GF-D8 (cell line): ENCODE data around the gene ELK4.
A peak's percentile ranks its signal among the peaks of the same experiment; 100 is the strongest.

Experiments
- DNase-seq: peaks from one replicate; lab custom pipeline; 2025; lab: John Stamatoyannopoulos, UW

Gene ELK4

DNA sequence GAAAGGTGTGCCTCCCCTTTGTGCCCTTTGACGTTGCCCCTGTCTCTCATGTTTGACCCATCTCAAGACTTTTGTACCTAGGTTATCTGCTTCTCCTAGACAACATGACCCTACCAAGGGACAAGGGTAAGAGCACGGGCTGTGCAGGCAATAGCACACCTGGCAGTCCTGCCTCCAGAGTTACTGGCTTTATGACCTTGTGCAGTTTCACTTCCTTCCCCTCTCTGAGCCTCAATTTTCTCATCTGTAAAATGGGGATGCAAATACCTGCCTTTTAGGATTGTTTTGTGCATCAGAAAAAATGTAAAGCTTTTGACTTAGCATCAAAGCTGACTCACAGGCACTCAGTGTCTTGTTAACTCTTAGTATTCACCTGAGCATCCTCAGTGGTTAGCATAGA is 36.4 kb downstream of the ELK4 start:
- no peak for DNase-seq

DNA sequence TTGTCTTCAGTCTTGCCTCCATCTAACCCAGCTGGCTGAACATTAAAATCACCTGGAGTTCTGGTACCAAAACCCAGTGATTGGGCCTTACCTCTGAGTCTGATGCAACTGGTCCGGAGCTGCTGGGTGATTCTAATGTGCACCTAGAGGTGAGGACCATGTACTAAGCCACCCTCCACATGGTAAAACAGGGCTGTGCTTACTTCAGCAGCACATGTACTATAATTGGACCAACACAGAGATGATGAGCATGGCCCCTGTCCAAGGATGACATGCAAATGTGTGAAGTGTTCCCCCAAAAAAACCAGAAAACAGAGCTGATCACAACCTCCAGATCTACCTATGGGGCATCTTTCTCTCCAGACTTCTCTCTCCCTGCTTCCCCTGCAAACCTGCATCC is 37.0 kb downstream of the ELK4 start:
- no peak for DNase-seq

DNA sequence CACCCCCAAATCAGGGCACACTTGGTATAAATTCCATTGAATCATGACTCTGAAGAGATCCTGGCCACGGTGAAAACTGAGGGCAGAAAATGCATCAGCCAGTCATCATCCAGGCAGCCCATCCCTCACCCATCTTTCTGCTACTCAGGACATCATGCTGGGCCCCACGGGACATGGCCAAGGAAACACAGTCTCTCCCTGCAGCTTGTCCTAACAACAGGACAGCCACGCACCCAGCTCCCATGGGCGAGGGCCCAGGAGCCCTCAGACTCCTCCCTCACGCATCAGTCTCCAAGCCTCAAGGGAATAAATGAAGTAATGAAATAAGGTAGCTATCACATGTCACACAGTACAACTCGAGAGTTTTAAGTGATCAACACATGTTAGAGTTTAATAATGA is 37.8 kb downstream of the ELK4 start:
- DNase-seq, result no peak

DNA sequence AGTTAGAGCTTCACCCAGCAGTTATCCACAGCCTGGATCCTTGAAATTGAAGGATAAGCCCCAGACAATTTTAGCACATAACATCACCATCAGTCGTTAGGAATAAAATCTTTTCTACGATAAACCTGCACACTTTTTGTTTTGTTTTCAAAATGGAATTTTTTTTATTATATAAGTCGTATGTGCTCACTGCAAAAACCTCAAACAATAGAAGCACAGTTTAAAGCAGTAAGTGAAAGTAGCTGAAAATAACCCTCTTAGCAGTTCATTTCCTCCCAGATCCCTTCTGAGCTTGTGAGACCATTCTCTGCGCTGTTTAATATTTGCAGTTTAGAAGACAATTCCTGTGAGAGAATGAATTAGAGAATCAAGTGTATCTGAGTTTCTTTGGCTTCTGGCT is 38.3 kb downstream of the ELK4 start:
- DNase-seq, result no peak

DNA sequence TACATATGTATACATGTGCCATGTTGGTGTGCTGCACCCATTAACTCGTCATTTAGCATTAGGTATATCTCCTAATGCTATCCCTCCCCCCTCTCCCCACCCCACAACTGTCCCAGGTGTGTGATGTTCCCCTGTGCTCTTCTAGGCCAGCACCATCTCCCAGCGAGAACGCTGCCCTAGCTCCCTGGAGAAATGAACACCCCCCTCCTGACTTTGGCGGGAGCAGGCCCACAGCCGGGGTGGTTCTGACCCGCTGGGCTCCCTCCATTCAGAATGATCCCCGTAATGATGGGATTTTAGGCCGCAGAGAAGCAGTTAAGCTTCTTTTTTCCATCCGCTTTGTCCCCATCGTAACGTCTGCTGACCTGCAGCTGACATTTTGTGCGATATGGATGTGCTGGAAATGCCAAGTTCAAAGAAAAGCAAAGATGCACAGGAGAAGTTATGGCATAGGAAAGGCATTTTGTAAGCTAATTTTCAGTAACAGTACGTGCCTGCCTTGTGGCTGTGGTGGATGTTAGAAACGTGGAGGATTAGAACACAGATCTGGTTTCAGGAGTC is 39.3 kb downstream of the ELK4 start:
- no peak for DNase-seq

DNA sequence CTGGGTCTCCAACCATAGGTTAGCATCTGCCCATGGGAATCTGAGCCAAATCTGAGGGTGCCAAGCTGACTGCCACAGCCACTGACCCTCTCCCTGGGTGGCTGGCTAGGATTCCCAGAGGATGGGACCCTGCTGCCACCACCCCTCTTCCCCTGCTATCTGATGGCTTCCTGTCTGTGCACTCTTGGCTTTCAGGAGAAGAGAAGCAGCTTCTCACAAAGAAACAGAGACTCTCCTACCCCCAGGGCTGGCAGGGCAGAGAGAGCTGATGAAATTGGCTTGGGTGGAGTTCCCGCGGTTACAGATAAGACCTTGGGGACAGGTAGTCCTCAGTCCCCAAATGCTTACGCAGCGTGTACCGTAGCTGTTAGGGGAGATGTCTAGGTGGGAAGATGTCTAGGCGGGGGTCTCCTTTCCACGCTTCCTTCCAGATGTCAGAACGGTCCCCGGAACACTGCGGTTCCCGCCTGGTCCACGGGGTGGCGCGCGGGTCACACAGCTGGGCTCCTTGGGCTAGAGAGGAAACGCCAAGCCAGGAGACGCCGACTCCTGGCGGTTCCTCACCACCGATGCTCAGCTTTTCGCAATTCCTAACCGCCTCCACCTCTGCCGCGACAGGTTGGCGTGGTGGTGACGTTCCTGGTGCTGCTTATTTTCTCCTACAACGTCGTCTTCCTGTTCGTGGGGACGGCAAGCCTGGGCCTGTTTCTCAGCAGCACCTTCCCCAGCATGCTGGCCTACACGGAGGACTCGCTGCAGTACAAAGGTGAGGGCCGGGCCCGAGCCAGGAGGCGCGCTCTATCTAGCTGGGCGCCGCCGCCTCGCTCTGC is 40.1 kb downstream of the ELK4 start:
- peak; percentile 61 for DNase-seq

DNA sequence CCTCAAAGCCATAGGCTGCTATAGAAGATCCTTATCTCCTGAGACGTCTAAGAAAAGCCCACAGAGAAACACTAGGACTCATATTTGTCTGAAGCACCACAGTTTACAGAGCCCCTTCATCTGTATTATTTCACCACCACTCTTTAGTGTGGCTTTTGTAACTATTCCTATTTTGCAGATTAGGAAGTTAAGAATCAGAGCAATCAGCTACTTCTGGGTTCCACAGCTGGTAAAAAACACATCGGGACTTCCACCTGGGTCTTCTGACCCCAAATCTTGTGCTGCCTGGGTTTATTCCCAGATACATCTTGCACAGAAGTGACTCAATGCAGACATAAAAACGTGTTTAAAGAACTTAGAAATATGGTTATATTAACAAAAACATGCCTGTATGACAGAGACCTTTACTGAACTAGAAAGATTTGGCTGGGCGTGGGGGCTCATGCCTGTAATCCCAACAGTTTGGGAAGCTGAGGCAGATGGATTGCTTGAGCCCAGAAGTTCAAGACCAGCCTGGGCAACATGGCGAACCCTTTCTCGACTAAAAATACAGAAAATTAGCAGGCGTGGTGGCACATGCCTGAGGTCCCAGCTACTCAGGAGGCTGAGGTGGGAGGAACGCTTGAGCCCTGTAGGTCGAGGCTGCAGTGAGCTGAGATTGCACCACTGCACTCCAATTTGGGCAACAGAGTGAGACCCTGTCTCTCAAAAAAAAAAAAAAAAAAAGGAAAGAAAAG is 40.9 kb downstream of the ELK4 start:
- DNase-seq, result no peak

DNA sequence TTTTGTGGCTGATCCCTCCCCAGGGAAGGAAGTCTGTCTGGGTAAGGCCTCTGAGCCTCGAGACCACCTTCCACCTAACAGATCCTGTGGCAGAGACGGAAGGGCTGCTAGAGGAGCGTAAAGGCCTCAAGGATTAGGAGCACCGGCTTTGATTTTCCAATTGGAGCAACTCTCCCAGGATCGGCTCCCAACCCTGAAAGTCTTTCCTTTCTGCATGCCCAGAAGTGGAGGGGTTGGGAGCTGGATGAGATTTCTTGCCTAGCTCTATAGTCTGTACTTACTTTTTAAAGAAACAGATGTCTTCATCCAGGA is 41.4 kb downstream of the ELK4 start:
- no peak for DNase-seq

DNA sequence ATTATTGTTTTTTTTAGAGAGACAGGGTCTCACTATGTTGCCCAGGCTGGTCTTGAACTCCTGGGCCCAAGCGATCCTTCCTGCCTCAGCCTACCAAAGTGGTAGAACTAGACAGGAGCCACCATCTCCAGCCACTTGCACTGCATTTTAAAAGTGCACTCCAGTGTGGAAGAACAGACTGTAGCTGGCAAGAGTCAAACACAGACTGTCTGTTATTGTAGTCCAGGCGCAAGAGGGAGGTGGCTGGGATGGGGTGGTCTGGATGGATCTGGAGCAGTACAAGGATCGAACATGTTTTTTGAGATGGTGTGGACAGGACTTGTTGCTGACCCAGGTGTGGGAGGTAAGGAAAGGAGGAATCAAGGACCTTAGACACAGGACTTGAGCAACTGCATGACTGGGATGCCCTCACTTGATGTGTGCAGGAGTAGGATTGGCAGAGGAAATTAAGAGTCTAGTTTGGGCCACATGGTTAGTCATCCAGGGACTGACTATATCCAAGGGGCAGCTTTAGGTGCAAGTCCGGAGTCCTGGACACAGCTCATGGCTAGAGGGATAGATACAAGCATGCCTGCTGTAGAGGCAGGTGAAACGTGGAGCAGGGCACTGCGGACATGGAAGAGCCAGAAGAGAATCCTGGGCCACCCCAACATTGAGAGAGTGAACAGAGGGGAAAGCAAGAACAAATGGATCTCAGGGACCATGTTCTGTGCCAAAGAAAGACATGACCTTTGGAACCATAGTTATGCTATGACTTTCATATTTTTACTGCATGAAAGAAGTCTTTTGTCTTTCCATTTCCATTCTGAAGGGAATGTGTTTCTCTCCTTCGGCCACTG is 42.0 kb downstream of the ELK4 start:
- no peak for DNase-seq

DNA sequence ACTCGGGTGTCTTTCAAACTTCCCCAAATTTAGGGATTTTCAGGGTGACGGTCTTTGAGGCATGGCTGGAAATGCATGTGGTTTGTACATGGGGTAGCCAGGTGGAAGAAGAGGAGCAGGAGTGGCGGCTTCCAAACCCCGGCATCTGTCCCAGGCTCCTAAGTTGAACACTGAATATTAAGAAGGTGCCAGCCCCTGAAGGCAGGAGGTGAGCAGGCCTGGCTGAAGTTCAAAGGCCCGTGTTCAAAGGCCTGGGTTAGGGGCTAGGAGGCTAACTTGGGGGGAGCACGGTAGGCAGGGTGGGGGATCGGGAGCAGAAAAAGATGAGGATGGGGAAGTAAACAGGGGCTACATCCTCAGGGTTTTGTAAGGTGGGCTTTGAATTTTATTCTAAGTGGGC is 42.8 kb downstream of the ELK4 start:
- no peak for DNase-seq

DNA sequence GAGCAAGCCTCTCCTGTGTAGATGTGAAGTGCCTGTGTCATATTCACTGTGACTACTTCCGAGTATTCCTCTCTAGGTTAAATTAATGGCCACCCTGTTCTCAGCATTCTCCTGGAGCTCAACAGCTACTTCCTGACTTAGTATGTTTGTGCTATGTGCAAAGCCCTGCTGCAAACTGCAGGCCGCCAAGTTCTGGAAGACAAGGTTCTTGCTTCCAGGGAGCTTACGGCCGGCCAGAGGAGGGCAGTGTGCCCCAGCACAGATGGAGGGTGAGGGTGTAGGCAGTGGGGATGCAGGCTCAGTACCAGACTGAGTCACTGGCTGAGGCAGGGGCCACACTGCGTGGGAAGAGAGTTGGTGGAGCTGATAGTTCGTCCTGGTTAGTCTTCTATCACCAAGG is 43.2 kb downstream of the ELK4 start:
- peak; percentile 27 for DNase-seq

DNA sequence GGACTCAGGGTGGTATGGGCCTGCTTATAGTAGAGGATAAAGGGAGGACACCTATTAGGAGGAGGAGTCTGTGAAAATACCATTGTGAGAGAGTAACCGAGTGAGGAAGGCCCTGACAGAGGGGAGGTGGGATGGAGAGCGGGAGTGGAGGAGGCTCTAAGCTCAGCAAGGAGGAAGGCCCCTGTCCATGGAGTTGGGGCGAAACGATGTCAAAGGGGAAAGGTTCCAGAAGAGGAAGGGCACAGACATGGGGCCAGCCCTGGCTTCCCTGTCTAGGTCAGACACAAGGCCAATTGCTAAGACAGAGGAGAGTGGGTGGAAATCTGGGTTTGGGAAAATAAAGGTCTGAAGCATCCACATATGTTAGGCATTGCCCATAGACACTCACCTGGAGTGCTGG is 44.2 kb downstream of the ELK4 start:
- DNase-seq, result no peak

DNA sequence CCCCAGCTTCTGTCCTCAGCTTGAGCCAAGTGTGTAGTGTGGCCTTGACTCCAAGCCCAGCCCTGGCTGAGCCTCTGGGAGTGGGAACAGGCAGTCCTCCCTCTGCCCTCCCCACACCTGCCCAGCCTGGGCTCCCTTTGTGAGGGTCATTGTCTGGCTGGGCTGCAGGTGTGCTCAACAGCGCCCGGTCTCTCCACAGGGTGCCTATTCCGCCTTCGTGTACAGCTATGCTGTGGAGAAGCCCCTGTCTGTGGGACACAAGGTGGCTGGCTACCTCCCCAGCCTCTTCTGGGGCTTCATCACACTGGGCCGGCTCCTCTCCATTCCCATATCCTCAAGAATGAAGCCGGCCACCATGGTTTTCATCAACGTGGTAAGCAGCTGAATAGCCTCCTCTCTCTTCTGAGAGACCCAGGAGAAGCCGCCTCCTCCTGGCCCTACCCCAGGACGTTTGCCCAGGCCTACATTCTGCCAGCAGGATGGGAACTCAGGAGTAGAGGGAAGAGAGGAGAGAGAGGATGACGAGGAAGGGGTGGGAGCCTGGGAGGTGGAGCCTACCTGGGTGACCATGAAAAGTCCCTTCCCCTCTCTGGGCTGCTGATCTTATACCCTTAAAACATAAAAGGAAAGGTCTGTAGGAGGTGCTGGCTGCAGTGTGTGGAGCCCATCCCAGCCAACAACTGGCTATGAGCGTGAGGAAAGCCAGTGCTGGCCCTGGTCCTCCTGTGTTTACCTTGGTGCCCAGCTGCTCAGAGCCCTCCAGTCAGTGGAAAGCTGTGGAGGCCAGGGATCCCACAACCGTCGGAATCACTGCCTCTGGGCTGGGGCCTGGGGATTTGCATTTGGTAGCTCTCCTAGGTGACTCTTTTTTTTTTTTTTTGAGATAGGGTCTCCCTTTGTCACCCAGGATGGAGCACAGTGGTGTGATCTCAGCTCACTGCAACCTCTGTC is 45.7 kb downstream of the ELK4 start:
- no peak for DNase-seq

DNA sequence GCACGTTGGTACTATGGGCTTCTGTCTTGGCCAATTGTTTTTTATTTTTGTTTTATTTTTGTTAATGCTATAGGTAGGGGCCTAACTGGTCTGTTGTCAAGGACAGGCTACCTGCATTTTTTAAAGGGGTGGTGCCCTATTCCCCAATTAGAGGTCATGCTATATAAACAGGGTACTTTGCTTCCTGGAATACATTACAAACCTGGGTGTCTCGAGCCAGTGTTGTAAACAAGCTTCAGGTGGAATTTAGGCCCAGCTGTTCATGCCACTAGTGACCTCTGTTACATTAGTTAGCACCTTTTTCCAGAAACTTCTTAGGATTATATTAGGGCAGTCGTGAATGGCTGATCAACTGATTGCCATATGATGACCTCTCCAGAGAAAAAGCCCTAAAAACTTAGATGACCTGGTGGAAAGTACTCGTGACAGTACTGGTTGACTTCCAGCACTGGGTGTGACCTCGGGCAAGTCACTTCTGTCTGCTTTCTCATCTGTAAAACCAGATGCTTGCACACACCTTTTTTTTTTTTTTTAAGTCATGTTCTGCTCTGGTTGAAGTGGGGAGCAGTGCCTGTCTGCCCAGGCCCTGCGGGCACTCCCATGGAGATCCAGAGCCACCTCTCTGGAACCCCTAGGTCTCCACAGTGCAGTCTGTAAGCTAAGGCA is 46.5 kb downstream of the ELK4 start:
- no peak for DNase-seq

DNA sequence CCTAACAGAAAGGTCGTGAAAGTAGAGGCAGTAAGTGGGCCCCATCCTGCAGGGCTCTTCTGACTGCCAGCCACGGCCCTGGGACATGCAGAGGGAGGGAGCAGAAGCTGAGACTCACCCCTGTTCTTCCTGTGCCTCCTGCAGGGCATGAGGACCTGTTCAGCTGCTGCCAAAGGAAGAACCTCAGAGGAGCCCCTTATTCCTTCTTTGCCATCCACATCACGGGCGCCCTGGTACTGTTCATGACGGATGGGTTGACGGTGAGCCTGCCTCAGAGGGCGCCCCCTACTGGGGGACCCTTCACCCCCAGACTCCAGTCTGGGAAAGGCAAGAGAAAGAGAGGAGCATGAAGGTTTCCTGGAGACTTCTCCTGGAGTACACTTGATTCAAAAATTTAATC is 47.1 kb downstream of the ELK4 start:
- no peak for DNase-seq

DNA sequence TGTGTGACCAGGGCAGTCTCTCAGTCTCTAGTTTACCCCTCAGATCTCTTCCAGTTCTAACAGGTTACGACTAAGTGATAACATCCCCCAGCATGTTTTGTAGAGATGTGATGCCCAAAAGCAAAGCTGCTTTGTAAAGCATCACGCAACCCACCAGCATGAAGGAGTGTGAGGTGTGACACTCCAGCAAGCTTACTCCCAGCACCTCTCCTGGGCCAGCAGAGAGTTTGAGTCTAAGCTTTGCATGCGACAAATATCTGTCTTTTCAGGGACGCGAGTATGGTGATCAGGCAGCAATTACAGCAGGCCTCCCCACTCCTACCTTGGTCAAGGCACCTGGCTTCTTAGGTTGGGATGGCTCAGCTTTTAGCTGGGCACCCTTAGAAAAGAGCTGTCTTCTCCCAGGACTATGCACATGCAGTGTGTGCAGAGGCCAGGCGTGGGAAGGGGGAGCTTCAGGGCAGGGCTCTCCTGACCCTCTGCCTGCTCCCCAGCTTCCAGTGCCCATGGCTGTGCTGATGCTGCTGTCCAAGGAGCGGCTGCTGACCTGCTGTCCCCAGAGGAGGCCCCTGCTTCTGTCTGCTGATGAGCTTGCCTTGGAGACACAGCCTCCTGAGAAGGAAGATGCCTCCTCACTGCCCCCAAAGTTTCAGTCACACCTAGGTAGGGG is 48.2 kb downstream of the ELK4 start:
- DNase-seq, result no peak

DNA sequence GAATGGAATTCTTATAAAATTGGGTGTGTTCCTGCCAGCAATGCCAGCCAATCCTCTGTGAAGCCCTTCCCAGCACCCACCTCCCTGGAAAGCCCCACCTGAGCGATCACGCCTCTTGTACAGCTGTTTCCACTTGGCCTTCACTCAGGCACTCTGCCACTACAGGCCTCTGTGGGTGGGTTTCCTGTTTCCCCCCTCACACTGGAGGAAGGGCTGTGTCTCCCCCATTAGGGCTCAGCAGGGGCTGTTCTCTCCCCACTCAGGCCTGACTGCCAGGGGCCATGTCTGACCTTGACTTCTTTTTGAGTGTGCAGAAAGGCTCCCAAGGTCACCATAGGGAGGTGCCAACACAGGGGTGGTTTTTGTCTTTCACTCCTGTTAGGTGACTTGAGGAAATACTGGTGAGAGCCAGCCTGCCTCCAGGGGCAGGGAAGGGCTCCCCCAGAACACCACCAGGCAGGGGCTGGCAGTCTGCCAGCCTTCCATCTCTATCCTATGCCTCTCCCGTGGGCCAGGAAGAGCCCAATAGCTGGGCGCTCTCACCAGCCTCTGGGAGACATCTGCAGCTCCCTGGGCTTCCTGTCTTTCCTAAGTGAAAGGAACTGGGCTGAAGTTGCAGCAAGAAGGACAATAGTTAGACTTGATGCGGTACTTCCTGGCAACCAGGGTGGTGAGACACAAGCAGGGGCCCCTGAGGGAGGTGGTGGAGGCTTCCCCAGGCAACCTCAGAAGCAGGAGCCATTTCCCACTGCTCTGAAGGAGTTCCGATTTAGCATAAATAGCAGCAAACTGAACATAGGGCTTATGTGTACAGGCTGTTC is 49.1 kb downstream of the ELK4 start:
- DNase-seq, result no peak

DNA sequence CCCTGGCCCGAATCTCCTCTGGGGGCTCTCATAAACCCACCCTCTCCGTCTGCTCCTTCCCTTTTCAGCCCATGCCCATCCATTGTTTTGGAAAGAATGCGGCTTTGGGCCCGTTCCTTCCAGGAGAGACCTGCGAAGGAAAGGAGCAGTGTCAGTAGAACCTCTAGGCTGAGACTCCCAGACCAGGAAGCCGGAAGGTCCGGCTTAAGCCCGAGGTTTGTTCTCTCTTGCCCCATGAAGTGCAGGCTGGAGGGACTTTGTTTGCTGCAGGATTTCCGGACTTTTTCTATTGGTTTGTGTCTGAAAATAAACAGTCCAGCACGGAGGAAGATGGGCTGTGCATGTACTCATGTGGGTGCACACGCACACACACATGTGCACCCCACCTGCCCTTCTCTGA is 49.8 kb downstream of the ELK4 start:
- DNase-seq, result no peak

DNA sequence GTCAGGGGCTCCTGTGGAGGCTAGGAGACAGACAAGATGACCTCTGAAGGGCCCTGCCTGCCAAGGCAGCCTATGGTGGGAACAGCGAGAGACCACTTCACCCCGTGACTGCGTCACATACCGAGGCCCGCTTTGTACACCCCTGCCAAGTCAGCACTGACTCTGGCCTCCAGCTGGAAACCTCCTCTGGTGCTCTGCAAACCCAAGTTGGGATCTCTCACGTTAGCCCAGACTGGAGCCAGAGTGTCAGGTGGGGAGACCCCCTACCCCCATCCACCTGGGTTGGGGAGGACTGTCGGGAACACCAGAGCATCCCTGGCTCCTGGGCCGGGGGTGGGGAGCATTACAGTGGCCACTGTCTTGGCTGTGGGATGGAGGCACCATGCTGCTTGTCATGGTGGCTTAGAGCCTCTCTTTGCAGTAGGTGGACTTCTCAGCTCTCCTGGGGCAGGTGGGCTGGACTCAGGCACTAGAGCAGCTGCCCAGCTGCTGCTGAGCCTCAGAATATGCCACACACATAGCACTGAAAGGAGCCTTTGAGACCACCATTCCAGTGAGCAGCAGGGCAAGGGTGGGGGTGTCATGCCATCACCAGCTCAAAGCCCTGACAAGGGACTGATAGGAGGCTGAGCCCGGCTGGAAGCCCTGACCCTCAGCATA is 50.4 kb downstream of the ELK4 start:
- DNase-seq, result no peak
